SK-N-SH (cell line): ENCODE data around the gene EP300.

ENCODE experiments used
- CHD2 ChIP-seq: fragments of 150-350 bp; IDR thresholded peaks from 2 replicates; pipeline ENCODE4 v1.6.1; 2018; ENCODE audit warnings: low read length; ENCODE audit not compliant: partially characterized antibody
- CTCF ChIP-seq: fragments of 200-600 bp; sonication (generic); IDR thresholded peaks from 2 replicates; pipeline ENCODE4 v1.6.1; 2017; ENCODE audit warnings: antibody characterized with exemption, mild to moderate bottlenecking, moderate library complexity
- EP300 ChIP-seq, 2 experiments: IDR thresholded peaks; 2 replicates each; pipeline versions ENCODE4 v1.4.0 to v1.6.1; 2012; ENCODE audit warnings: borderline replicate concordance in 1 of 2, low read depth in 1 of 2, low read length in 1 of 2
- EZH2phosphoT487 ChIP-seq: fragments of 200-600 bp; sonication (generic); IDR thresholded peaks from 2 replicates; pipeline ENCODE4 v1.6.1; 2017; ENCODE audit warnings: low read depth, mixed run types, mild to moderate bottlenecking, antibody characterized with exemption, moderate library complexity, borderline replicate concordance
- FOXM1 ChIP-seq: IDR thresholded peaks from 2 replicates; pipeline ENCODE4 v1.4.0; 2012; ENCODE audit warnings: low read depth, mild to moderate bottlenecking
- JUND ChIP-seq: IDR thresholded peaks from 2 replicates; pipeline ENCODE4 v1.4.0; 2012
- MEF2A ChIP-seq: IDR thresholded peaks from 2 replicates; pipeline ENCODE4 v1.4.0; 2012; ENCODE audit warnings: low read depth, borderline replicate concordance
- POLR2AphosphoS5 ChIP-seq: IDR thresholded peaks from 2 replicates; pipeline ENCODE4 v1.6.1; 2012; ENCODE audit warnings: low read depth, low read length
- RAD21 ChIP-seq: IDR thresholded peaks from 2 replicates; pipeline ENCODE4 v1.6.1; 2012; ENCODE audit warnings: mild to moderate bottlenecking, low read length
- RCOR1 ChIP-seq: fragments of 150-350 bp; IDR thresholded peaks from 2 replicates; pipeline ENCODE4 v1.6.1; 2017; ENCODE audit warnings: antibody characterized with exemption, low read length
- TAF1 ChIP-seq: IDR thresholded peaks from 2 replicates; pipeline ENCODE4 v1.6.1; 2012; ENCODE audit warnings: low read depth, mild to moderate bottlenecking, low read length, moderate library complexity, borderline replicate concordance

GRCh38 chr22:41096391-41096790 is 4.0 kb downstream of the EP300 start:
- TF ChIP-seq RAD21 (no peak), CHD2 (no peak), JUND (no peak), CTCF (no peak), POLR2AphosphoS5 (no peak), TAF1 (no peak), FOXM1 (no peak), EZH2phosphoT487 (no peak), RCOR1 (no peak), MEF2A (no peak), EP300 (IDR thresholded peaks at IDR 0.05; ENCODE audit: borderline replicate concordance in 1 of 2, low read depth in 1 of 2, low read length in 1 of 2) (no peak)
